ENCODE data around the gene ATP6V1B1.

Gene ATP6V1B1

DNA sequence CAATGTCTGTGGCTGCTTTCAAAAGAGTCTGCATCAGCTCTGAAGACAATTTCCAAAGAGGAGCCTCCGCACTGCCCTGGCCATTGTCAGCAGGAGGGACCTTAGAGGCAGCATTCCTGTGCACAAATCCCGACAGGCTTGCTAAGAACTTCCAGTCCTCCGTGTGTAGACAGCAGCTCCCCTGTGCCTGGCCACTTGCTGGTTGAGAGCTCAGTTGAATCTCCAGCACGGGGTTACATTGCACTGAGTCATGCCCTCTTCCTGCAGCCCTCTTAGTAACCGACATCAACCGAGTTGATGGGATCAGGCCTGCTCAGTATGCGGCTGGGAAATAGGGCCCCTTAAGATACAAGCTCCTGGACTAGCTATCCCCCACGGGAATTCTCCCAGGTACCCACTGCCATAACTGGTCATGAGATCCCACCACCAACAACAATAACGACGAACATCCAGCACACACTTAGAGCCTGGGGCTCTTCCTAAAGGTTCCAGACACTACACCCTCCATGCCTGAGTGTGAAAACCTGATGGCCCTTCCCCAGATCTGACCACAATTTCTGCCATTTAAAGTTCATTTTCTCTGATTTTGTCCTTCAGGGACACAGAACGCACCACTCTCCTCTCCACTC is 12.0 kb downstream of the ATP6V1B1 start:
- no peaks in the 10 kb centered on the region for H3K36me3 ChIP-seq (ENCODE audit: control insufficient read depth in 4 of 4, insufficient read depth in 4 of 4, low read length in 3 of 4)
- peaks cover 3 to 11% (median 7%) of the 10 kb centered on the region in 5 experiments for H3K27me3 ChIP-seq (replicated peaks in 2 of 5; ENCODE audit: control insufficient read depth in 4 of 5, insufficient read depth in 5 of 5, low read length in 4 of 5)
- peak in 2 of 3 donors; percentile 30 to 37 for DNase-seq
- H3K9me3 ChIP-seq (ENCODE audit: control extremely low read depth in 1 of 5, control insufficient read depth in 4 of 5, insufficient read depth in 2 of 5, low read depth in 1 of 5, low read length in 4 of 5), result no peaks in the 10 kb centered on the region
- peak overlapping the region in 1 of 7 experiments; percentile 44 for H3K4me3 ChIP-seq (ENCODE audit: control insufficient read depth in 1 of 7, extremely low read depth in 1 of 7, insufficient read depth in 4 of 7, low read depth in 2 of 7, low read length in 6 of 7)
- POLR2A ChIA-PET, result no interaction called here
- no peak overlapping the region for H3K27ac ChIP-seq (ENCODE audit: insufficient read depth in 1 of 2, low read depth in 1 of 2, low read length in 2 of 2, poor library complexity in 1 of 2, severe bottlenecking in 2 of 2)
- peaks cover 0 to 18% (median 9%) of the 10 kb centered on the region in 4 experiments for H3K4me1 ChIP-seq (ENCODE audit: control extremely low read depth in 1 of 4, control insufficient read depth in 4 of 4, insufficient read depth in 4 of 4, low read length in 3 of 4)
- CTCF ChIA-PET, result interaction anchor here (0.6 to 3.9 kb wide), 26 partner anchors 11 to 649 kb away, joined by 3 to 62 read pairs (median 6); partner anchors contain the start of genes ATP6V1B1 and FIGLA
- 33% methylated on average over 9 of the region's 11 CpGs for WGBS (ENCODE audit: insufficient coverage)

DNA sequence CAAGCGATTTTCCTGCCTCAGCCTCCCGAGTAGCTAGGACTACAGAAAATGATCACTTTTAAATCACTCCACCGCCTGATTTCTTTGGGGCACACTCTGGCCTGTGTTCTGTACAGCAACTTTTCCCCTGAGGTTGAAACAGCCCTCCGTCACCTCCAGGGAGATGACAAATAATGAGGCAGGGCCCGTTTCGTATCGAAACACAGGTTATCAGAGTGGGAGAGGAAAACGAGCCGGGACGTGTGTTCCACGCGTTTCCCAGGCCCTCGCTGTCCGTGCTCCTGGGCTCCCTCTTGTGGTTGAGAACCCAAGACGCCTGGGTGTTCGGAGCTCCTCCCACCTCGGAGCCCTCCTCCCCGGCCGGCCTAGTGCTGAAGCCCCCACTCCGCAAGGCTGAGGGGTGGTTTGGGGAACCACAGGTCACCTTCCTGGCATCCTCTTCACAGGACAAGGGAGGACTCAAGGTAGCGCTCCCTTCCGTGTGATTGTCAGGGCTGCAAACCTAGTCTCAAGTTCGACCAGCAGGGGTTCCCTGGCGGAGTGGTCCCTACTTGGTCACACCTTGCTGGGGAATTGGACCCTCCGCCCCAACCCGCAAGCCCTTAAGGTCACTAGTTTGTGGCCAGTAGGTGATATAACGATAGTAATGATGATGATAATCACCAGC is 12.8 kb downstream of the ATP6V1B1 start:
- H3K4me3 ChIP-seq (ENCODE audit: control insufficient read depth in 1 of 7, extremely low read depth in 1 of 7, insufficient read depth in 4 of 7, low read depth in 2 of 7, low read length in 6 of 7), result peak overlapping the region in 4 of 7 experiments; percentile 33 to 65 (median 40)
- CTCF ChIA-PET, result interaction anchor here (0.6 to 3.9 kb wide), 22 partner anchors 10 to 649 kb away, joined by 3 to 62 read pairs (median 6); partner anchors contain the start of gene ATP6V1B1
- POLR2A ChIA-PET, result no interaction called here

DNA sequence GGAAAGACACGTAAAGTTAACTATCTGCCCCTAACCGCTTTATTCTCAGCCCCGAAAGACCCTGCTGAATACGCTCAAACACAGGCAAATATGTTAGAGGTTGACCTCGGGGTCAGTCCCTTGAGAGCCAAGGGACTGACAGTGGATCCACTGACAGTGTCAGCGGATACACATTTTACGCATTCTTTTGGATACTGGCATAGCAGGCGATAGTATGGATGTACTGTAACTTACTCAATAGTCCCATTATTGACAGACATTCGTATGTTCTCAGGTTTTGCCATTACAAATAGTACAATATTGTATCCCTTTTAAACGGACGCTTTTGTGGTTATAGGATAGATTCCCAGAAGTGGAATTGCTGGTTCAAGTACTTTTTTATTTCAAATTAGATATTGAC is 13.4 kb downstream of the ATP6V1B1 start:
- Histone ChIP-seq H3K36me3 (ENCODE audit: control insufficient read depth in 4 of 4, insufficient read depth in 4 of 4, low read length in 3 of 4) (no peaks in the 10 kb centered on the region), H3K27me3 (replicated peaks in 2 of 5; ENCODE audit: control insufficient read depth in 4 of 5, insufficient read depth in 5 of 5, low read length in 4 of 5) (peaks cover 3 to 18% (median 12%) of the 10 kb centered on the region in 5 experiments), H3K4me3 (ENCODE audit: control insufficient read depth in 1 of 7, extremely low read depth in 1 of 7, insufficient read depth in 4 of 7, low read depth in 2 of 7, low read length in 6 of 7) (no peak overlapping the region), H3K4me1 (ENCODE audit: control extremely low read depth in 1 of 4, control insufficient read depth in 4 of 4, insufficient read depth in 4 of 4, low read length in 3 of 4) (peaks cover 0 to 18% (median 9%) of the 10 kb centered on the region in 4 experiments), H3K27ac (ENCODE audit: insufficient read depth in 1 of 2, low read depth in 1 of 2, low read length in 2 of 2, poor library complexity in 1 of 2, severe bottlenecking in 2 of 2) (no peak overlapping the region), H3K9me3 (ENCODE audit: control extremely low read depth in 1 of 5, control insufficient read depth in 4 of 5, insufficient read depth in 2 of 5, low read depth in 1 of 5, low read length in 4 of 5) (no peaks in the 10 kb centered on the region)
- ChIA-PET POLR2A (interaction anchor here (0.6 kb wide), 1 partner anchor 1060 kb away, joined by 3 read pairs; no protein-coding TSS in a partner anchor), CTCF (interaction anchor here (0.6 to 6.6 kb wide), 19 partner anchors 8 to 161 kb away, joined by 3 to 64 read pairs (median 5); partner anchors contain the start of gene ATP6V1B1)
- DNase-seq, result no peak
- 93% methylated on average over 7 of the region's 11 CpGs for WGBS (ENCODE audit: insufficient coverage)

More for the DNA sequence above, 12.8 kb downstream of the ATP6V1B1 start:
- H3K36me3 ChIP-seq (ENCODE audit: control insufficient read depth in 4 of 4, insufficient read depth in 4 of 4, low read length in 3 of 4), result no peaks in the 10 kb centered on the region
- H3K9me3 ChIP-seq (ENCODE audit: control extremely low read depth in 1 of 5, control insufficient read depth in 4 of 5, insufficient read depth in 2 of 5, low read depth in 1 of 5, low read length in 4 of 5), result no peaks in the 10 kb centered on the region
- no peak overlapping the region for H3K27ac ChIP-seq (ENCODE audit: insufficient read depth in 1 of 2, low read depth in 1 of 2, low read length in 2 of 2, poor library complexity in 1 of 2, severe bottlenecking in 2 of 2)
- DNase-seq, result peak; percentile 70 to 79 (median 74)
- peaks cover 0 to 18% (median 9%) of the 10 kb centered on the region in 4 experiments for H3K4me1 ChIP-seq (ENCODE audit: control extremely low read depth in 1 of 4, control insufficient read depth in 4 of 4, insufficient read depth in 4 of 4, low read length in 3 of 4)
- peaks cover 3 to 16% (median 11%) of the 10 kb centered on the region in 5 experiments for H3K27me3 ChIP-seq (replicated peaks in 2 of 5; ENCODE audit: control insufficient read depth in 4 of 5, insufficient read depth in 5 of 5, low read length in 4 of 5)
- 15% methylated on average over 19 of the region's 27 CpGs for WGBS (ENCODE audit: insufficient coverage)

DNA sequence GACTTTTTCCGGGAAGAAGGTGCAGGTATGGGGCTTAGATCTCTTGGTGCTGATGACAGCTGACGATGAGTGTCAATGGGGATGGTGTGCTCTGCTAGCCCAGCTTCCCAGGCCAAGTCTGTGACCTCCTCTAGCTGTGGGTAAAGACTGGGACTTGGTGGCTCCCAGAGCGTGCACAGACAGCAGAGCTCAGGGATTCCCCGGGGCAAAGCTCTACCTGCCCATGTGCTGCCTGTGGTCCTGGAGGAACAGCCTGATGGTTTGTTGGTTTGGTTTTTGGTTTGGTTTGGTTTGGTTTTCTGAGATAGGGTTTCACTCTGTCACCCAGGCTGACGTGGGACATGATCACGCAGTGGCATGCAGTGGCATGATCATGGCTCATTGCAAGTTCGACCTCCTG is 19.2 kb downstream of the ATP6V1B1 start:
- peaks cover 2 to 25% (median 7%) of the 10 kb centered on the region in 5 experiments for H3K27me3 ChIP-seq (replicated peaks in 2 of 5; ENCODE audit: control insufficient read depth in 4 of 5, insufficient read depth in 5 of 5, low read length in 4 of 5)
- WGBS (ENCODE audit: insufficient coverage), result 95% methylated on average over 7 of the region's 7 CpGs
- H3K4me3 ChIP-seq (ENCODE audit: control insufficient read depth in 1 of 7, extremely low read depth in 1 of 7, insufficient read depth in 4 of 7, low read depth in 2 of 7, low read length in 6 of 7), result no peak overlapping the region
- no peaks in the 10 kb centered on the region for H3K9me3 ChIP-seq (ENCODE audit: control extremely low read depth in 1 of 5, control insufficient read depth in 4 of 5, insufficient read depth in 2 of 5, low read depth in 1 of 5, low read length in 4 of 5)
- ChIA-PET POLR2A (no interaction called here), CTCF (interaction anchor here (1.1 to 6.6 kb wide), 2 partner anchors 9 to 35 kb away, joined by 3 to 64 read pairs; no protein-coding TSS in a partner anchor)
- peaks cover 4 to 16% (median 15%) of the 10 kb centered on the region in 4 experiments for H3K4me1 ChIP-seq (ENCODE audit: control extremely low read depth in 1 of 4, control insufficient read depth in 4 of 4, insufficient read depth in 4 of 4, low read length in 3 of 4)
- H3K27ac ChIP-seq (ENCODE audit: insufficient read depth in 1 of 2, low read depth in 1 of 2, low read length in 2 of 2, poor library complexity in 1 of 2, severe bottlenecking in 2 of 2), result no peak overlapping the region
- no peaks in the 10 kb centered on the region for H3K36me3 ChIP-seq (ENCODE audit: control insufficient read depth in 4 of 4, insufficient read depth in 4 of 4, low read length in 3 of 4)
- no peak for DNase-seq

DNA sequence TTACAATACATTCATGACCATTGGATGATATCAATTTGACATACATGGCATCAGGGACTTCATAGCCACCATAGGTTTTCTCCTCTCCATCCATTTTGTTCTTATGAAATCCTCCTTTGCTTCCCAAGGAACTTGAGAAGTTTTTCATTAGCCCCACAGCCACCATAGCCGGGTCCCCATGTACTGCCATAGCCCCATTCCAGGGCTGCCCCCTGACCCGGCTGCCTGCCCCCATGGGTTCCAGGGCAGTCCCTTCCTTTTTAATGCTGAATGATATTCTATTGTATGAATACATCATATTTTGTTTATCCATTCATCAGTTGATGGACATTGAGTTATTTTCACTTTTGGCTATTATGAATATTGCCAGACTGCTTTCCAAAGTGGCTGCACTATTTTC is 20.4 kb downstream of the ATP6V1B1 start:
- no CpG with 5 or more reads among the region's 2 CpGs for WGBS (ENCODE audit: insufficient coverage)
- Histone ChIP-seq H3K4me3 (ENCODE audit: control insufficient read depth in 1 of 7, extremely low read depth in 1 of 7, insufficient read depth in 4 of 7, low read depth in 2 of 7, low read length in 6 of 7) (no peak overlapping the region), H3K27ac (ENCODE audit: insufficient read depth in 1 of 2, low read depth in 1 of 2, low read length in 2 of 2, poor library complexity in 1 of 2, severe bottlenecking in 2 of 2) (no peak overlapping the region), H3K36me3 (ENCODE audit: control insufficient read depth in 4 of 4, insufficient read depth in 4 of 4, low read length in 3 of 4) (no peaks in the 10 kb centered on the region), H3K27me3 (replicated peaks in 2 of 5; ENCODE audit: control insufficient read depth in 4 of 5, insufficient read depth in 5 of 5, low read length in 4 of 5) (peaks cover 2 to 25% (median 7%) of the 10 kb centered on the region in 5 experiments), H3K4me1 (ENCODE audit: control extremely low read depth in 1 of 4, control insufficient read depth in 4 of 4, insufficient read depth in 4 of 4, low read length in 3 of 4) (peaks cover 4 to 16% (median 15%) of the 10 kb centered on the region in 4 experiments), H3K9me3 (ENCODE audit: control extremely low read depth in 1 of 5, control insufficient read depth in 4 of 5, insufficient read depth in 2 of 5, low read depth in 1 of 5, low read length in 4 of 5) (no peaks in the 10 kb centered on the region)
- POLR2A ChIA-PET, result no interaction called here
- CTCF ChIA-PET, result no interaction called here
- no peak for DNase-seq

DNA sequence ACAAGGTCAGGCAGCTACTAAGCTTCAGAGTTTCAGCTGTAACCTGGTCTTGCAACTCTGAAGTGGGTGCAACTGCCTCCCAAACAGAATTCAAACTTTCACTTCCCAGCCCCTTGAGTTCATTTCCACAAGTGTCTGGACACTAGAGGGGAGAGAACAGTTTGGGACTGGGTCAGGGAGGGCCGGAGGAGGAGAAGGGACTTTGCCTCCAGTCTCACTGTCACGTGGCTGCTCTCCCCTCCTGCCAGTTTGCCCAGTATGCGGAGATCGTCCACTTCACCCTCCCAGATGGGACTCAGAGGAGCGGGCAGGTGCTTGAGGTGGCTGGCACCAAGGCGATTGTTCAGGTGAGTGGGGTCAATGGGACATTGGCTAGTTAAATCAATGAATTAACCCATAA is 22.1 kb downstream of the ATP6V1B1 start:
- Histone ChIP-seq H3K4me1 (ENCODE audit: control extremely low read depth in 1 of 4, control insufficient read depth in 4 of 4, insufficient read depth in 4 of 4, low read length in 3 of 4) (peaks cover 4 to 16% (median 15%) of the 10 kb centered on the region in 4 experiments), H3K27me3 (replicated peaks in 2 of 5; ENCODE audit: control insufficient read depth in 4 of 5, insufficient read depth in 5 of 5, low read length in 4 of 5) (peaks cover 0 to 30% (median 7%) of the 10 kb centered on the region in 5 experiments), H3K9me3 (ENCODE audit: control extremely low read depth in 1 of 5, control insufficient read depth in 4 of 5, insufficient read depth in 2 of 5, low read depth in 1 of 5, low read length in 4 of 5) (no peaks in the 10 kb centered on the region), H3K27ac (ENCODE audit: insufficient read depth in 1 of 2, low read depth in 1 of 2, low read length in 2 of 2, poor library complexity in 1 of 2, severe bottlenecking in 2 of 2) (no peak overlapping the region), H3K4me3 (ENCODE audit: control insufficient read depth in 1 of 7, extremely low read depth in 1 of 7, insufficient read depth in 4 of 7, low read depth in 2 of 7, low read length in 6 of 7) (no peak overlapping the region), H3K36me3 (ENCODE audit: control insufficient read depth in 4 of 4, insufficient read depth in 4 of 4, low read length in 3 of 4) (no peaks in the 10 kb centered on the region)
- no peak for DNase-seq
- CTCF ChIA-PET, result interaction anchor here (0.6 to 1.3 kb wide), 2 partner anchors 9 to 27 kb away, joined by 4 to 5 read pairs; no protein-coding TSS in a partner anchor
- 80% methylated on average over 1 of the region's 6 CpGs for whole genome bisulfite sequencing (ENCODE audit: insufficient coverage)
- POLR2A ChIA-PET, result no interaction called here
